ENCODE data around the gene TSPEAR. TPM values are rescaled to one million over a fixed set of nuclear protein-coding genes. Genes with fewer than 3 reads are reported as not detected.

The TSPEAR gene
- total and polyA plus RNA-seq, 4 experiments from 2014 or later, result 0.07 TPM; not detected in 3

DNA sequence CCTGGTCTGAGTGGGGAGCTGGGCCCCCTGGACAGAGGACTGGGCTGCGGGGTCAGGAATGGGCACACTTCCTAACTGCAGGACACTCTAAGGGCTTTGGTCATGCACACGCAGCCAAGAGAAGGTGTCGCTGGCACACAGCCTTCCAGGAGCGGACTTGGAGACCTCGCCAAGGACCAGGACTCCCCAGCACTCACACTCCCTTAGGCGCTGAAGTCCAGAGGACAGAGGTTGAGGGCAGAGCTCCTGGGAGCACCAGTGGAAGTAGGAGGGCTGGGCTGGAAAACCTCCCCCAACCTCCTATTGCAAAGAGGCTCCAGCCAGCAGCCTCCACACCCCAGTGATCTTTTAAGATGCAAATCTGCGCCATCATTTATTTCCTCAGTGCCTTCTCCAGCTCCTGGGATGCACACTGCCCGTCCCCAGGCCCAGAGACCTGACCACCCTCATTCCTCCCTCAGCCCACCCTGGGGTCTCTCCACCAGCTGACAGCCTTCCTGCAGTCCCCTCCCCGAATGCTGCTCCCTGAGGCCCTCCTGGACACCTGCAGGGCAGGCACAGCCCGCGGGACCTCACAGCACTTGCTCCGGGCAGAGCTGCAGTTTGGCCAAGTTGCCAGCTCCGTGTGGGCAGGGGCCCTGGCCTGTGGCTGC is 3.0 kb downstream of the TSPEAR start:
- Mint-ChIP-seq H3K27me3 (peaks cover 62 to 65% of the 10 kb centered on the region in 2 donors), H3K9me3 (peaks cover 0 to 24% (median 21%) of the 10 kb centered on the region in 8 donors), H3K4me1 (peaks cover 16 to 45% (median 26%) of the 10 kb centered on the region in 4 donors), H3K27ac (peak overlapping the region in 2 of 7 donors; percentile 57 to 74), H3K36me3 (no peaks in the 10 kb centered on the region), H3K4me3 (peak overlapping the region in 6 of 8 donors; percentile 7 to 72 (median 46))
- CTCF ChIA-PET (ENCODE audit: partially characterized antibody), result interaction anchor here (0.9 to 1.4 kb wide), 2 partner anchors 34 to 198 kb away, joined by 3 read pairs; no protein-coding TSS in a partner anchor
- Histone ChIP-seq H3K27ac (ENCODE audit: low read depth, low read length) (no peak overlapping the region), H3K4me1 (ENCODE audit: insufficient read depth, low read length) (peaks cover 39% of the 10 kb centered on the region), H3K9me3 (ENCODE audit: control insufficient read depth in 1 of 2, low read length in 2 of 2) (no peaks in the 10 kb centered on the region), H3K4me3 (ENCODE audit: low read length in 2 of 2) (no peak overlapping the region), H3K36me3 (ENCODE audit: insufficient read depth, low read length) (no peaks in the 10 kb centered on the region), H3K27me3 (ENCODE audit: insufficient read depth, low read length) (peaks cover 74% of the 10 kb centered on the region)
- no peak for DNase-seq
- intact Hi-C loops (cut with micrococcal nuclease), result no loop called here
- POLR2A ChIA-PET (ENCODE audit: partially characterized antibody), result interaction anchor here (2.3 kb wide), 1 partner anchor 50 kb away, joined by 16 read pairs; the partner anchor contains the start of gene KRTAP12-3

DNA sequence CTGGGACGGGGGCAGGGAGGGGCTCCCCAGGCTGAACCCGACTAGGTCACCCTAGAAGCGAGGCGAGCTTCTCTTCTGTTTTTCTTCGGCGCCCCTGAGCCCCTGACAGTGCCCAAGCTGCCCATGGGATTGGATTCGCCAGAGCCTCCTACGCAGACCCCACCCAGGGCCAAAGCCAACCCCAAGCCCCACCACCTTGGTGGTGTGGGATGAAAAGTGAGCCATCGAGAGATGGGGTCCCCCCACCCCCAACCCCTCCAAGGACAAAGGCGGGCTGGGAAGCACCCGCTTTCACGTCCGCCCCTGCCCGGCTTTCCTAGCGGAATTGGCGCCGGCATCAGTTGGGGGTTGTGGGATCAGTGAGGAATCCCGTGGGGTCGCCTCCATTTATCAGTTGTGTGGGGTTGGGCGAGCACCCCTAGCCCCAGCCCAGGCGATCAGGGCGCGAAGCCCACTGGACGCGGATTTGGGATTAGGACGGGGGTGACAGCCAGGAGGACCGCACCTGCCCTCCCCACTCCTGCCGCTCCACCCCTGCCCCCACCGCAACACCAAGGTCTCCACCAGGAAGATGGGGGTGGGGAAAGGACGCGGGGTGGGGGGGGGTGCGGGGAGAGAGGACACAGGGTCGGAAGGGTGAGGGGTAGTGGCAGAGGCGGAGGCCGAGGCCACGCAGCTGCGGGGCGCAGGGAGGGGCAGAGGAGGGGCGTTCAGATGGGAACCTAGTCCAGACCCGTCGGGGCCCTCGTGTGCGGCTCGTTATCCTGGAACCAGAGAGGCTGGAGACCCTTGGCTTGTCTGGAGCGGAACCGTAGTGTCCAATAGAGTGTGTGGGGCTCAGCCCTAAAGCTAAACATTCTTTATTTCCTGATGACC is 4.4 kb downstream of the TSPEAR start:
- Mint-ChIP-seq H3K27me3 (peaks cover 60 to 66% of the 10 kb centered on the region in 2 donors), H3K4me3 (no peak overlapping the region), H3K36me3 (no peaks in the 10 kb centered on the region), H3K4me1 (peaks cover 16 to 45% (median 26%) of the 10 kb centered on the region in 4 donors), H3K27ac (no peak overlapping the region), H3K9me3 (peaks cover 0 to 24% (median 21%) of the 10 kb centered on the region in 8 donors)
- DNase-seq, result no peak
- Histone ChIP-seq H3K27me3 (ENCODE audit: insufficient read depth, low read length) (peaks cover 66% of the 10 kb centered on the region), H3K4me1 (ENCODE audit: insufficient read depth, low read length) (peaks cover 39% of the 10 kb centered on the region), H3K4me3 (ENCODE audit: low read length in 2 of 2) (no peak overlapping the region), H3K36me3 (ENCODE audit: insufficient read depth, low read length) (no peaks in the 10 kb centered on the region), H3K9me3 (ENCODE audit: control insufficient read depth in 1 of 2, low read length in 2 of 2) (no peaks in the 10 kb centered on the region), H3K27ac (ENCODE audit: low read depth, low read length) (no peak overlapping the region)
- intact Hi-C loops (cut with micrococcal nuclease), result no loop called here
- ChIA-PET POLR2A (ENCODE audit: partially characterized antibody) (no interaction called here), CTCF (ENCODE audit: partially characterized antibody) (no interaction called here)

DNA sequence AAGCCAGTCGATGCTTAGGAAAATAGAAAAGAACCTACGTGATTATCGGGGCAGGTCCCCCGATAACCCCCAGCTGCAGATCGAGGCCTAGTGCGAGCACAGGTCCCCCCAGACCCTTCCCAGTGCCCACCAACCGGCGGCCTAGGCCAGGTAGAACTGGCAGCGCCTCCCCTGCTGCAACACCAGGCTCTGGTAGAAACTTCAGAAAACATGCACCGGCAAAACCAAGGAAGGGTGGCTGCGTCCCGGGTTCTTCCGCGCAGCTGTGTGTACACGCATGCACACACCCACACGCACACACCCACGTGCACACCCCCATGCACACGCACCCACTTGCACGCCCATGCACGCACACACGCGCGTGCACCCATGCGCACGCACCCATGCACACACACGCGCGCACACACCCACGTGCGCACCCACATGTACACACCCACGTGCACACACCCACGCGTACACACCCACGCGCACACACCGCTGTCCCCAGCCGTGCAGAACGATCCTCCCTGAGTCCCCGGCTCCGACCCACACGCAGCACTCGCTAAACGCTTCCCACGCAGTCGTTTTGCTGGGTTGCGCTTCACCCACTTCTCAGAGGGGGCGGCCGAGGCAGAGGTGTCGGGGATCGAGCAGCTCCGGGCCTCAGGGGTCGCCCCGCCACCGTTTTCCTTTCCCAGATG is 5.2 kb downstream of the TSPEAR start:
- Histone ChIP-seq H3K27ac (ENCODE audit: low read depth, low read length) (no peak overlapping the region), H3K9me3 (ENCODE audit: control insufficient read depth in 1 of 2, low read length in 2 of 2) (no peaks in the 10 kb centered on the region), H3K4me3 (ENCODE audit: low read length in 2 of 2) (no peak overlapping the region), H3K4me1 (ENCODE audit: insufficient read depth, low read length) (peaks cover 33% of the 10 kb centered on the region), H3K36me3 (ENCODE audit: insufficient read depth, low read length) (no peaks in the 10 kb centered on the region), H3K27me3 (ENCODE audit: insufficient read depth, low read length) (peaks cover 63% of the 10 kb centered on the region)
- ChIA-PET CTCF (ENCODE audit: partially characterized antibody) (no interaction called here), POLR2A (ENCODE audit: partially characterized antibody) (no interaction called here)
- intact Hi-C loops (cut with micrococcal nuclease), result no loop called here
- H3K27ac Mint-ChIP-seq, result peak overlapping the region in 1 of 7 donors; percentile 59
- H3K4me3 Mint-ChIP-seq, result peak overlapping the region in 4 of 8 donors; percentile 15 to 51 (median 43)
- no peaks in the 10 kb centered on the region for H3K36me3 Mint-ChIP-seq
- peaks cover 0 to 24% (median 21%) of the 10 kb centered on the region in 8 donors for H3K9me3 Mint-ChIP-seq
- DNase-seq, result no peak
- H3K27me3 Mint-ChIP-seq, result peaks cover 63 to 69% of the 10 kb centered on the region in 2 donors
- peaks cover 12 to 38% (median 21%) of the 10 kb centered on the region in 4 donors for H3K4me1 Mint-ChIP-seq

DNA sequence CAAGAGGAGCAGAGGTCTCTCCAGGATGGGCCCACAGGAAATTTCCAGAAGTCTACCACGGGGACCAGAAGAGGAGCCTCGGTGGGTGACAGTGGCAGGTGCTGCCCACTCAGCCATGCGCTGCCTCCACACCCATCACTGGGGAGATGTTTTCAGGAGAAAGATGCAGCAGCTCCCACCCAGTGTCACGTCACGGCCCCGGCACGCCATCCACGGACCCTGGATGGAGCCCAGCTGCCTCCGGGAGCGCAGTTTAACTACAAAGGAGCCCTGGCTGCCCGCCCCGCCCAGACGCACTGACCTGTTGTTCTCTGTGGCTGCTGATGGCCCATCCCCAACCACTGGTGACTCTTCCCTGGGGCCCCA is 6.8 kb downstream of the TSPEAR start:
- Histone ChIP-seq H3K4me1 (ENCODE audit: insufficient read depth, low read length) (peaks cover 17% of the 10 kb centered on the region), H3K27ac (ENCODE audit: low read depth, low read length) (no peak overlapping the region), H3K9me3 (ENCODE audit: control insufficient read depth in 1 of 2, low read length in 2 of 2) (no peaks in the 10 kb centered on the region), H3K27me3 (ENCODE audit: insufficient read depth, low read length) (peaks cover 50% of the 10 kb centered on the region), H3K4me3 (ENCODE audit: low read length in 2 of 2) (no peak overlapping the region), H3K36me3 (ENCODE audit: insufficient read depth, low read length) (no peaks in the 10 kb centered on the region)
- ChIA-PET POLR2A (ENCODE audit: partially characterized antibody) (no interaction called here), CTCF (ENCODE audit: partially characterized antibody) (no interaction called here)
- H3K9me3 Mint-ChIP-seq, result peaks cover 0 to 24% (median 21%) of the 10 kb centered on the region in 8 donors
- peaks cover 4 to 23% (median 12%) of the 10 kb centered on the region in 4 donors for H3K4me1 Mint-ChIP-seq
- H3K4me3 Mint-ChIP-seq, result no peak overlapping the region
- no peak overlapping the region for H3K27ac Mint-ChIP-seq
- no peak for DNase-seq
- intact Hi-C loops (cut with micrococcal nuclease), result no loop called here
- no peaks in the 10 kb centered on the region for H3K36me3 Mint-ChIP-seq
- peaks cover 61 to 67% of the 10 kb centered on the region in 2 donors for H3K27me3 Mint-ChIP-seq

DNA sequence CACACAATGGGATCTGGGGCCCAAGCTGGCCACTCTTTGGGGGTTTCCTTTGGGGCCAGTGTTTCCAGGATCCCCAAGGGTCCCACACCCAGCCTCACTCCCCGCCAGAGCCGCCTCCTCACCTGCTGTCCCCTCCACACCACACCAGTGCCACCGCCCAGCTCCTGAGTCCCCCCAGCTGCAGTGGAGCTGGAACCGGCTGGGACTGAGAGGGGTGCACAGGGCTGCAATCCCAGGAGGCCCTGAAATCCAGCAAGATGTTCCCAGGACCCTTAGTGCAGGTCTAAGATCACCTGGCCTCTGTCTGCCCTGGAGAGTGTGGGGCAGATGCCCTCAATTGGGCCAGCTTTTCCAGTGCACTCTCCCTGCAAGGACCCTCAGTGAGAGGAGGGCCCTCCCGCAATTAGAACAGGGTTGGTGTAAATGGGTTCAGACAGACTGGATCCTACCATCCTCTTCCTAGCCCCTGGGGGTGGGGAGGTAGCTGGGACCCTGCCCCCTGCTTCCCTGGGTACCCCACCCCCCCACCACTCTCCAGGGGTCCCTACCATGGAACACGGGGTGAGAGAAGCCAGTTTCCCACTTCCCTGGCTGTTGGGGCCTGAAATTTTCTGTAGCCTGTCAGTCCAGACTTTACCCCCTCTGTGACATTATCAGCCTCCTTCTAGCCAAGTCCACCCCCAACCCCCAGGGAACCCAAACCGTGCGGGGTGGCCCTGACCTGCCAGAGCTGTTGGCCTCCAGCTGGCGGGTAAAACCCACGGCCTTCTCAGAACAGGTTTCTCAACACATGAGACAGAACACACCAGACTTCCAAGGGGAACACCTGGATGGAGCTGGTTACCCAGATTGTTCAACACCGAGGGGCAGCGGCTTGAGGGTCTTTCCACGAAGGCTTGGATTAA is 7.4 kb downstream of the TSPEAR start:
- H3K27ac ChIP-seq (ENCODE audit: low read depth, low read length), result no peak overlapping the region
- intact Hi-C loops (cut with micrococcal nuclease), result no loop called here
- Mint-ChIP-seq H3K4me1 (peaks cover 2 to 17% (median 9%) of the 10 kb centered on the region in 4 donors), H3K4me3 (no peak overlapping the region), H3K9me3 (peaks cover 0 to 24% (median 21%) of the 10 kb centered on the region in 8 donors), H3K36me3 (no peaks in the 10 kb centered on the region), H3K27me3 (peaks cover 58 to 65% of the 10 kb centered on the region in 2 donors), H3K27ac (no peak overlapping the region)
- ChIA-PET CTCF (ENCODE audit: partially characterized antibody) (no interaction called here), POLR2A (ENCODE audit: partially characterized antibody) (no interaction called here)
- no peak for DNase-seq
- peaks cover 11% of the 10 kb centered on the region for H3K4me1 ChIP-seq (ENCODE audit: insufficient read depth, low read length)
- no peak overlapping the region for H3K4me3 ChIP-seq (ENCODE audit: low read length in 2 of 2)
- no peaks in the 10 kb centered on the region for H3K36me3 ChIP-seq (ENCODE audit: insufficient read depth, low read length)
- peaks cover 48% of the 10 kb centered on the region for H3K27me3 ChIP-seq (ENCODE audit: insufficient read depth, low read length)
- no peaks in the 10 kb centered on the region for H3K9me3 ChIP-seq (ENCODE audit: control insufficient read depth in 1 of 2, low read length in 2 of 2)

DNA sequence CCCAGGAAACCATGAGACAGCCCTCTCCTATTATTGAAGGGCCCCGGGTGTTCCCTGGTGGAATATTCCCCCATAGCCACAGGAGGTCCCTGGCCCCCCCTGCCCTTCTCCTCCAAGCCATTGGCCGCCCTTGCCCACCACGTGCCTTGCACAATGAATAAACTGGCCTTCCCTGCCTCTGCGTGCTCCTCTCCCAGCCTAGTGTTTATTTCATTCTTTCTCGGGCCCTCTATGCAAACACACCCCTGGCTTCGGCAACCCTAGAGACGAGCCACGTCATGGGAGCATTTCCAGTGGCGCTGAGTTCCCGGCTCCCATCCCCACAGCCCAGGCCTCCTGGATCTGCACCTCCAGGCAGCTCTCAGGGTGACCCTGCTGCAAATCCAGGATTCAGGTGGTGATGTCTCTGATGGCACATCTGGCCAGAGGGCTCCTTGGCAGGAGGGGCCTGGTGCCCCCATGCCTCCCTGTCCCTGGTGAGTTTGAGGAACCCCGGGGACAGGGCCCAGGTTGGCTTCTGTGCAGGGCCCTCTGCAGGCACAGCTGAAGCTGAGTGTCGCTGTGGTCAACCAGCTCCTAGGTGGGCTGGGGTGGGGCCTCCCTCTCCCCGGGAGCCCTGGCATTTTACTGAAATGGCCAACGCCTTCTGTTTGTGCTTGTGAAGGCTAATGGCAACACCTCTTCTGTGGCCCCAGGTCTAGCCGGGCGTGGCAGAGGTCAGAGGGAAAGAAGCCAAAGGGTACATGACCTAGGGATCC is 8.2 kb downstream of the TSPEAR start:
- H3K27me3 ChIP-seq (ENCODE audit: insufficient read depth, low read length), result peaks cover 42% of the 10 kb centered on the region
- Mint-ChIP-seq H3K27ac (peak overlapping the region in 1 of 7 donors; percentile 30), H3K36me3 (no peaks in the 10 kb centered on the region), H3K9me3 (peaks cover 0 to 24% (median 21%) of the 10 kb centered on the region in 8 donors), H3K4me1 (peaks cover 0 to 12% (median 6%) of the 10 kb centered on the region in 4 donors), H3K27me3 (peaks cover 58 to 64% of the 10 kb centered on the region in 2 donors), H3K4me3 (no peak overlapping the region)
- no peaks in the 10 kb centered on the region for H3K36me3 ChIP-seq (ENCODE audit: insufficient read depth, low read length)
- no peak overlapping the region for H3K27ac ChIP-seq (ENCODE audit: low read depth, low read length)
- intact Hi-C loops (cut with micrococcal nuclease), result no loop called here
- H3K4me3 ChIP-seq (ENCODE audit: low read length in 2 of 2), result no peak overlapping the region
- H3K9me3 ChIP-seq (ENCODE audit: control insufficient read depth in 1 of 2, low read length in 2 of 2), result no peaks in the 10 kb centered on the region
- peaks cover 3% of the 10 kb centered on the region for H3K4me1 ChIP-seq (ENCODE audit: insufficient read depth, low read length)
- DNase-seq, result no peak
- ChIA-PET POLR2A (ENCODE audit: partially characterized antibody) (no interaction called here), CTCF (ENCODE audit: partially characterized antibody) (no interaction called here)

Data from CD4-positive, alpha-beta memory T cell (primary cell).